HG03280 (cell line): ENCODE measurements around the gene KIAA1755.
"Not testable (repeated sequence)": the region's sequence is repeated elsewhere in the genome, so short reads cannot be mapped to it uniquely, and the experiment has no call there.

Source experiments
- ATAC-seq: cut with Tn5 transposase; IDR thresholded peaks from one replicate; pipeline ENCODE4 v1.9.1; 2021; ENCODE audit warnings: mild to moderate bottlenecking, moderate library complexity; ENCODE audit not compliant: unreplicated experiment

KIAA1755 gene

DNA sequence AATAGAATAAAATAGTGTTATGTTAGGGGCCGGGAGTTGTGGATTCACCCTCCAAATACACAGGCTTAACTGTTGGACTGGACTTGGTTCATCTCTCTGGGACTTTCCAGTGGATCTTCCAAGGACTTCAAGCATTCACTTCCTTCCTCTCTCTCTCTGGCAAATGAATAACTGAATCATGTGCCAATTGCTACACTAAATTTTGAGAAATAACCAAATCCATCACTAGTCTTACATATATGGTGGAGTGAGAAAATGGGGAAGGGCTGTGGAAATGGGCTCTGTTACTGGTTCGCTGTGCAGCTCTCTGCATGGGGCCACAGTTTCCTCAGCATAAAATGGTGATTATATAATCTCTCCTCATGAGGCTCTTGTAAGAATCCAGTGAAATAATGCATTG is 6.8 kb upstream of the KIAA1755 start:
- ATAC-seq = no peak

DNA sequence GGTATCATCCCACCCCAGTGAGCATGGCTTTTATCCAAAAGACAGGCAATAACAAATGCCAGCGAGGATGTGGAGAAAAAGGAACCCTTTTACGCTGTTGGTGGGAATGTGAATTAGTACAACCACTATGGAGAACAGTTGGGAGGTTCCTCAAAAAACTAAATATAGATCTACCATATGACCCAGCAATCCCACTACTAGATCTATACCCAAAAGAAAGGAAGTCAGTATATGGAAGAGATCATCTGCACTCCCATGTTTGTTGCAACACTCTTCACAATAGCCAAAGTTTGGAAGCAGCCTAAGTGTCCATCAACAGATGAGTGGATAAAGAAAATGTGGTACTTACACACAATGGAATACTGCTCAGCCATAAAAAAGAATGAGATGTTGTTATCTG is 5.9 kb upstream of the KIAA1755 start:
- ATAC-seq = no peak

DNA sequence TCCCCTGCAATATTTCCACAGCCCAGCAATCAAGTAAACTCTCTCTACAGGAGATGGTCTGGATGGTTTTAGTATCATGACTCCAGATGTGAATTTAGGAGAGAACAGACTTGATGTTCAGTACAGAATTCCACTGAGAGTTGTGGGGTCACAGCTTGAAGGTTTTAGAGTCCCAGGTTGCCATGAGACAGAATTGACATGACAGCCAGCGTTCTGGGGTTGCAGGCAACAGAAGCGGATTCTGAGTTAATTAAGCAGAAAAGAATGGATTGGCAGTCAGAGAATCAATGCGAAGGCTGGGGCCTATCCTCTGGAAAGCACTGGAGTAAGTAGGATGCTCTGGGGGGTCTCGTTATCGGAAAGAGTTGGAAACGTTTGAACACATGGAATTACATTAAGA is 2.4 kb upstream of the KIAA1755 start:
- ATAC-seq = no peak

- ATAC-seq = no peak
These were observed 487 bp upstream of the KIAA1755 start for GRCh38 chr20:38261054-38261390.

DNA sequence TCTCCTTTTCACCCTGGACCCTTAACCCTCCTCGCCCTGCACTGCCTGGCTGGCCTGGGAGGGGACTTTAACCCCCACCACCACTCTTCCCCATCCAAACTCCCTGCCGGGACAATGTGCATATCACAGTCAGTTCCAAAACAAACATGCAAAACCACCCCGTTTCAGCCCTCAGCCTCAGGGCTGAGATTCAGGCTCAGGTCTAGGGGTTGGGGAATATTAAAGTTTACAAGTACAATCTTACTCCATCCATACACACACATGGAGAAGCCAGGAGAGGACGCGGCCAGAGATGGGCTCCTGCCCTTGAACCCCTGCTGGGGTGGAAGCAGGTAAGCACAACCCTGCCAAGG is 534 bp downstream of the KIAA1755 start:
- no peak for ATAC-seq

DNA sequence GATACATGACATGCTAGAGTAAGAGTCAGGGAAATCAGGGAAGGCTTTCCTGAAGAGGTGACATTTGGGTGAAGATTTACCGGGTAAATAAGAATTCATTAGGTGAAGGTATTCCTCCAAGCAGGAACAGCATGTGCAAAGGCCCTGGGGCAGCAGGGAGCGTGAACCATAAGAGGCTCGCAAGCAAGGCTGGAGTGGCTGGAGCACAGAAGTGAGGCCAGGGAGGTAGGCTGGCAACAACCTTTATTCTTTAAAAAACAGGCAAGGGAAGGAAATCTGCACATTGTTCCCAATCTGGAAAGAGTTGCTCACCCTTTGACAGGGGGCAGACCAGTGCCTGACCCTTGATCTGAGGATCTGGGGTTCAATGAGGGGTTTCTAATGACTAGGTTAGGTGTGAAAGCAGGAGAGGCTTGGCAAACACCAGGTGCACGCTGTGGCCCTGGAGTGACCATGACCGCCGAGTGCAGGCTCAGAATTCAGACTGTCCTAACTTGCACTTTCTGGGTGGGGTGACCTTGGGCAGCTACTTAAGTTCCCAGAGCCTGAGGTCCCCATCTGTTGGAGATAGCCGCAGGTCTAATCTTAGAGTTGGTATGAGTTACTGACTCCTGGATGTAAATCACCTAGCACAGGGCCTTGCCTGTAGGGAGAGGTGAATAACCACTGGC is 1.9 kb downstream of the KIAA1755 start:
- no peak for ATAC-seq

- no peak for ATAC-seq
These were observed 3.6 kb downstream of the KIAA1755 start for GRCh38 chr20:38256966-38257365.

DNA sequence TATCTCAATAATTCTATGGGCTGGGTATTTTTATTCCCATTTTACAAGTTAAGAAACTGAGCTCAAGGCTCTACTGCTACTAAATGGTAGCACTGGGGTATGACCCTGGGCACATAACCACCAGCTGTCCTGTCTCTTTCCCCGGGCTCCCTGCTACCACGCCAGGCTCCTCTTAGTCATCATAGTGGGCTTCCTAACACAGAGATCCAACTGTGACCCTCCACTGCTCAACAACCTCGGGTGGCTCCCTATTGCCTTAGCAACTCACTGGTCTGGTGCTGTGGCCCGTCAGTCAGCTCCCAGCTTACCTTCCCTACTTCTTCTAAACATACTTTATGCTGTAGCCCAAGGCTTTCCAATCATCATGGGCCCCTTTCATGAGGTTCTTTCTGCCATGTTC is 4.5 kb downstream of the KIAA1755 start:
- ATAC-seq = no peak

DNA sequence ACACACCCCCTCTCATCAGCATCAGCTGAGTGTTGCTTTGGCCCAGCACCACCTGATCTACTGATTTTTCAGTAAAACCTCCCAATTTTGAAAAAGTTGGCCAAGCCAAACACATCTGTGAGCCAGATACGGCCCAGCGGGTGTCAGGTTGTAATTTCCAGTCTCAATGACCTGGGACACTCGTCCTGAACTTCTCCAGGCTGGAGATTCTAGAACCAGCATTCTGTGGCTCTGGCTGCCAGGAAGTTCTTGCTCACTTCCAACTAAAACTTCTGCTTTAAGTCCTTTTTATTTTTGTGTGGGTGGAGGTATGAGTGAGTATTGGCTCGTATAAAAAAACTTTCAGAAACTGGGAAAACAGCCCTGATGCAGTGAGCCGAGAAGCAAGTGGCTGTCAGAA is 5.1 kb downstream of the KIAA1755 start:
- no peak for ATAC-seq

GRCh38 chr20:38254621-38255020 is 5.9 kb downstream of the KIAA1755 start:
- ATAC-seq = not testable (repeated sequence)

DNA sequence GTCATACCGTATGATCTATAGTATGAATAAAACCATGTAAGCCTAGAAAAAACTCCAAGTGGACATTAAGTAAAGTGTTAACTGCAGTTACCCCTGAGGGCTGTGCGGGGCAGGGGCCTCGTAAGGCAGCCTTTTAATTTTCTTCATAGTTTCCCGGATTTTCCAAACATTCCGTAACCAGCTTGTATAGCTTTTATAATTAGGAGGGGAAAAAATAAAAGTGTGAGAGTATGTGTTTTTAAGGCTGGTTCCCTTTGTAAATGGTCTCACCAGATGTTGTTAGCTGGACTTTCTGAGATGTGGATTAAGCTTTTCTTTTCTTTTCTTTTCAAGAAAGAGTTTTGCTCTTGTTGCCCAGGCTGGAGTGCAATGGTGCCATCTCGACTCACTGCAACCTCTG is 7.0 kb downstream of the KIAA1755 start:
- ATAC-seq = no peak

GRCh38 chr20:38252292-38253288 is 7.9 kb downstream of the KIAA1755 start:
- no peak for ATAC-seq

GRCh38 chr20:38251441-38251840 is 9.1 kb downstream of the KIAA1755 start:
- ATAC-seq = not testable (repeated sequence)

GRCh38 chr20:38250609-38251008 is 9.9 kb downstream of the KIAA1755 start:
- no peak for ATAC-seq

DNA sequence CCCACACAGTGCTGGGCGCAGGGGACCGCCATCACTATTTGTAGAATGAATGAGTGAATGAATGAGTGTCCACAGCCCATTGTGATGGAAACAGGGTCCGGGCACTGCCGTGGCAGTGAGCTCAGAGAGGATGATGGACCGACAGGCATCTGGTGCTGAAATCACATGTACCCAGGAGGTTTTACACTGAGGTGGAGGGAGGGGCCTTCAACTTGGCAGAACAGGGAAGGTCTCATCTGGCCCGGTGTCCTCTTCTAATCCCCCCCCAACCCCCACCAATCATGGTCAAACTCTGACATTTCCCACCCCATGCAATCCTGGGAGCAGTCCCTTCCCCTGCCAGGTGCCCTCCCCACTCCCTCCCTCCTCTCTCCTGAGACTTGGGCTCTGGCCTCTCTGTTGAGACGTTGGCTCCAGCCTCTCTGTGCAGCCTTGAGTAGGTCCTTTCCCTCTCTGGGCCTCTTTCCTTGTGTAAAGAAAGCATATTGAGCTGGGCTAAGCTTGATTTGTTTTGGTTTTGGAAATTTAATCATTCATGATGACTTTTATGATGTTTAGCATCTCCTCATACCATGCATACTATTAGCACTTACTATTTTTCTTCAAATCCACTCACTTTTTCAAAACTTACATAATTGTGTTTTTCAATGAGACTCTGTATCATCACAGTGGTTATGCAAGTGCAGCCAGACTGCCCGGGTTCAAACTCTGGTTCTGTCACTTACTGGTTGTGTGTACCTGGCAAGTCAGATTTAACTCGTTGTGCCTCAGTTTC is 10.8 kb downstream of the KIAA1755 start:
- no peak for ATAC-seq

- ATAC-seq = no peak
These were observed 12.4 kb downstream of the KIAA1755 start for GRCh38 chr20:38248133-38248532.

DNA sequence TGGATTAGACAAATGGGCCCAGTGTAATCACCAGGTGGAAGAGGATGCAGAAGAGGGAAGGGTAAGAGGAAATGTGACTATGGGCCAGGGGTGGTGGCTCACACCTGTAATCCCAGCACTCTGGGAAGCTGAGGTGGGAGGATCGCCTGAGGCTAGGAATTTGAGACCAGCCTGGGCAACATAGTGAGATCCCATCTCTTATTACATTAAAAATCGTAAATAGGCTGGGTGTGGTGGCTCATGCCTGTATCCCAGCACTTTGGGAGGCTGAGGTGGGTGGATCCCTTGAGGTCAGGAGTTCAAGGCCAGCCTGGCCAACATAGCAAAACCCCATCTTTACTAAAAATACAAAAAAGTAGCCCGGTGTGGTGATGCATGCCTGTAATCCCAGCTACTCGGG is 12.8 kb downstream of the KIAA1755 start:
- ATAC-seq = not testable (repeated sequence)

- no peak for ATAC-seq
These were observed 13.4 kb downstream of the KIAA1755 start for GRCh38 chr20:38247166-38247509.

GRCh38 chr20:38246357-38247165 is 14.0 kb downstream of the KIAA1755 start:
- no peak for ATAC-seq

DNA sequence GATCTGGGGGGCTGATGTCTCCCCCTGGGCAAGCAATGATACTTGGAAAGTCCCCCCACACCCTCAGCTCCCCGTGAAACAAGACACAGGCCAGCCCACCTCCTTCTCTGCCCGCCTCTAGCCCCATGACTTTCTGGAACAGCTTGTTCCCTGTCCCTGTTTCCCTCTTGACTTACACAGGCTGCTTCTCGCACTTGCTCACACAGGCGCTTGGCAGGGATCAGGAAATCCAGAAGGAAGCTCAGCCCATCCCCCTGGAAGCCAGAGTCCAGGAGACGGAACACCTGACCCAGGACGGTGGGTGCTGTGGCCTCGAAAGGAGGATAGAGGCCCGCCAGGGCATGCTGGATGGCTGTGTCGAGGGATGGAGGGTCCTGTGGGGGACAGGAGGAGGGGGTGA is 14.8 kb downstream of the KIAA1755 start:
- ATAC-seq = no peak

DNA sequence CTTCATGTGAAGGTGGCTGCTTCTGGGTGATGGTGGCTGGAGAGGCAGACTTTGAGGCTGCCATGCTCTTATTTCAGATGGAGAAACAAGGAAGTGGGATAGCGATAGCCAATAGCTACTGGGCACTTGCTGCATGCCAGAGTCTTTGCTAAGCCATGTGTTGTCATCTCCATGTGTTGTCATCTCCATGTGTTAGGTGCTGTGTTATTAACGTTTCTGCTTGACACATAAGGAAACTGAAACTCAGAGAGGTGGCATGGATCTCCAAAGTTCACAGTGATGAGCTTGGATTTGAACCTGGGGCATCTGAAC is 16.9 kb downstream of the KIAA1755 start:
- ATAC-seq = no peak
